ENCODE measurements around the gene SGPL1. TPM values are rescaled to one million over a fixed set of nuclear protein-coding genes. Genes with fewer than 3 reads are reported as not detected.
A peak's percentile ranks its signal among the peaks of the same experiment; 100 is the strongest.
"Not testable (repeated sequence)": the region's sequence is repeated elsewhere in the genome, so short reads cannot be mapped to it uniquely, and the experiment has no call there.

The SGPL1 gene
- total RNA-seq, 1 donor from 2014 or later = 38.1 TPM

DNA sequence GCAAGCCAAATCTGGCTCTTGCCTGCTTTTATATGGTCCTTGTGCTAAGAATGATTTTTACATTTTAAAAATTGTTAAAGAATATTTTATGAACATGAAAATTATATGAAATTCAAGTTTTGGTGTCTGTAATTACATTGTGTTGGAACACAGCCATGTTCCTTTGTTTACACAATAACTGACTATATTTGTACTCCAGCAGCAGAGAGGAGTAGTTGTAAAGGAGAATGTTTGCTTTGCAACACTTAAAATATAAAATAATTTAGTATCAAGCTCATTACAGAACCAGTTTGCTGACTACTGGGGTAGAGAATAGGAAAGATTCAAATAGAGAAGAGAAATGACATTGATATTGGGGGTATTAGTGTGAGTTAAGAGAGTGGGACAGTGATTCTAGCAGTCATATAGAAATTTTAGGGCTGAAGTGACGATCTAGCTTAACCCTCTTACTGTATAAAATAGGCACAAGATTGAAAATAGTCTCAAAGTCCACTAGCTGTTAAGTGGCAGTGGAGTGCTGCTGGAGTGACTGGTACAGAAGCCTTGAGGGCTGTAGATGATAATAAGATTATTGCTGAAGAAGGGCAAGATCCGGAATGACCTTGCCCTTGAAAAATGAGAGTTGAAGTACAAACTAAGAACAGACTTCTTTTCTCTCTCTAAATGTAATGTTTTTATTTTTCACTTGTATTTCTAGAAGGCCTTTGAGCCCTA lies 28.2 kb downstream of the SGPL1 start:
- no peak for DNase-seq

DNA sequence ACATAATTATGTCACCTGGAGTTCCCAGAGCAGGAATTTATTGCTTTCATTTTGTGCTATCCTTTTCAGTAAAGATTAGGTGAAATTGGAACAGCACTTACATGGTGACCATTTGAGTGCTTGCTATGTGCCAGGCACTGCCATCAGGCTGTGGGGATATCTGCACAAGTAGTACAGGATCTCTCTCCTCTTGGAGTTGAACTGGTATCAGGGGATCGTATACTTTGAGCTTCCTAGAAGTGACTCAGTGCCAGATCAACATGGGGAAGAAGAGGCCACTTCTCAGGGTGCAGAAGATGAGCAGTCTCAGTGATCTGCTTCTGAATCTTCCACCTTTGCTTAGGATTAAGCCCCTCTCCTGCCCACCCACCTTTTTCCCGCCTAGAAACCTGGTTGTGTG lies 29.5 kb downstream of the SGPL1 start:
- no peak for DNase-seq

DNA sequence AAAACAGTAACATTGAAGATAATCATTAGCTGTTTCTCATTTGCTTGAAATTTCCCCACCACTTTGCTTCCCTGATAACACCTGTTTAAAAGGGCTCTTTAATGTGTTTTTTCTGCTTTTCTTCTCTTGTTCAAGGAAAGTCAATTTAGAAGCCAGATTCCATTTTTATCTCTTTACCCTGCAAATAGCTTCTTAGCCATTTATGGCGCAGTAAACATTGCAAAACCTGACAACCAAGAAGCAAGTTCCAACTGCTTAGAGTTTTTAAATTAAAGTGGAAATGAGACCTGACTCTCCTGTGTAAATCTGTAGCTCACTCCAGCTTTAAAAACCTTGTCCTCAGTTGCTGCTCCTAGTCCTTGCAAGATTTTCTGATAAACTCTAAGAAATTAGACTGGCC lies 30.1 kb downstream of the SGPL1 start:
- DNase-seq = no peak

DNA sequence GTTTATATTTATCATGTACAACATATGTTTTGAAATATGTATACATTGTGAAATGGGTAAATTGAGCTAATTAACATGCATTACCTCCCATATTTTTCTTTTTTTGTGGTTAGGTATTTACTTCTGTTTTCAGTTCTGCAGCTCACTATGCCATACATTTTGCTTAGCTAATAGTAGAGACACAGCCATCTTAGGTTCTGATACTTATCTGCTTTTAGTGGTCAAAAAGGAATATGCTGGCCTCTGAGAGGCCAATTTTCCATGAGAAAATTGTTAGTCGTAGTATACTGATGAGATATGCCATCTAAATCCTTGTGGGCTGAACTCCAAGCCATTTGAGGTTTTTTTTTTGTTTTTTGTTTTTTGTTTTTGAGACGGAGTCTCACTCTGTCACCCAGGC lies 31.0 kb downstream of the SGPL1 start:
- no peak for DNase-seq

DNA sequence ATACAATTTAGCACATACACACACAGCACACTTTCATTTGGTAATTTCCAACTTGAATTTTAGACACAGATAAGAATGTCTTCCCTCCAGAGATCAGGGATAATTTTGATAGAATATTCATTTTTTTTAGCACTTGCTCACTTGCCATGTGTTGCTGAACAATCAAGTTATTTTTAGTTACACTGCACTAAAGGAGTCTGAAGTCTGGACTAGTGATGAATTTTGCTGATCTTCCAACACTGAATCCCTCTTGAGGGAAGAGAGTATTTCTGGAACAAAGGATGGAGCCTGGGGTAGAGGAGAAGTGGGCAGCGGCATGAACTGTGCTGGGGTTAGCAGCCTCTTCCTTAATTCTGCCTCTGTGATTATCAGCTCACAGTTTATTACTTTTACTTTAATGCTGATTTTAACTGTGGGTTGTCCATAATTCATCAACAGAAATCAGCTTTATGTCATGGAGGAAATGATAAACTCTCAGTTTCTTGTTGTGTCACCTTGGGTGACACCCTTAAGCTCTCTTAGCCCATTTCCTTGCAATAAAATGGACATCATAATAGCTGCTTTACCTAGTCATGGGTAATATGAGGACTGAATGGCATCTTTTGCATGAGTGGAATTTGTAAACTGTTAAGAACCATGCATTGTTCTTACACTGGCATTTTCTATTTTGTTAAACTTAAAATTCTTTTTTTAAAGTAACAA lies 32.1 kb downstream of the SGPL1 start:
- DNase-seq = no peak

DNA sequence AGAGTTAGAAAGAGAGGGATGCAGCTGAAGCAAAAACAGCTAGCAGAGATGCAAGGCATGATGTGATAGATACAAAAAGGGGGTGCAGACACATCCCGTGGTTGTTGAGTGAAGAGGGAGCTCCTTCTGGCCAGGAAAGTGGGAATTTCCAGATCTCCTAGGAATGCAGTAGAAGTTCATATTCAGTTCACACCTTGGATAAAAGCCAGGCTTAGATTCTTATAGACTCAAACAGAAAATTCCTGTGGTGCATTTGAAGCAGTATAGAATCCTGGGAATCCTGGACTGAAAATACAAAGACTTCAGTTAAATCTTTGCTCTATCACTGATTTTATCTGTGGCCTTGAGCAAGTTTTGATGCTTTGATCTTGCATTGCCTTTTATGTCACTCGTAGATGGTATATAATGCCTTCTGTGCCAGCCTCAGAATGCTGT lies 33.9 kb downstream of the SGPL1 start:
- peak; percentile 39 for DNase-seq

DNA sequence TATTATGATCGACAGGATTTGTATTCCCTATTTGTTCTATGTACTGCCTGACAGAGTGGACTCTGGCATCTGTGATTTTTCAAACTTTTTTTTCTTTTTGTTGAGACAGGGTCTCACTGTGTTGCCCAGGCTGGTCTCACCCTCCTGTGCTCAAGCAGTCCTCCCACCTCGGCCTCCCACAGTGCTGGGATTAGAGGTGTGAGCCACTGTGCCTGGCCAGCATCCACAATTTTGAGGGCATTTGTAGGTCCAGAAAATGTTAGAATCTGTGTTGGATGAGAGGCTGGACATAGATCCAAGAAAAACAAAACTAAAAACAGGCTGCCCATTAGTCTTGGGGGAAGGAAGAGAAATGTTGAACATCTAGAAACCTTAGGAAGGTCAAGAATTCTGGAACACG lies 34.3 kb downstream of the SGPL1 start:
- DNase-seq = no peak

DNA sequence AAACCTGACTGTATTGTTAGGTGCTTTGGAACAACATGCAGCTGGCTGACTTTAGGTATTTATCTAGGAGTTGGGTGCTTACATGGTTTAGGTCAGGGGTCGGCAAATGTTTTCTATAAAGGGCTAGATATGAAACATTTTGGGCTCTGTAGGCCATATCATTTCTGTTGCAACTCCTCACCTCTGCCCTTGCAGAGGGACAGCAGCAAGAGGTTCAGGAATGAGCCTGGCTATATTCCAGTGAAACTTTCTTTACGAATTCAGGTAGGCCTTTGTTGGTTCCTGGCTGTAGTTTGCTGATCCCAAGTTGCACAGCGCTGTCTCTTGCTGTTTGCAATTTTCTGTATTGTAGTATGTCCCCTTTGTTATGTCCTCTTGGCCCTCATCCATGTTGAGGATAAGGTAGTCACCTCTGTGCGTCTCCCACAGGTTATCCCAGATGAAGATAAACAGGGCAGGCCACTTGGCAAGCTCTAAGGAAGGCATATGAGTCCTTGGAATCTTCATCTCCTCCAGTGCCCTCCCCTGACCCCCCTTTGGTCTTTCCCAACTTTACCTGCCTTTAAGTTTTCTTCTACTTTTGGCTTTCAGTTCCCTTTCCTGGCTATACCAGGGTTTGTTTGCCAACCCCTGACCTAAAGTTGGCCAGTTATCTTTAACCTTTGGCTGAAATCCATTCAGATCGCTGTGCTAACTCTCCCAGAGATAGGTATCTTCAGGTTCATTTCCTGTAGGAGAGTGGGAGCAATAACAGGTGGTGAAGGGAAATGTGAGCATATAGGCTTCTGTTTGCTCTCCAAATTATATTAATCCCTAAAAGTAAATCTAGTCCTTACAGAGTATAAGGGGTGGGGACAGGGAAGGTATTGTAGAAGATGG lies 36.1 kb downstream of the SGPL1 start:
- DNase-seq = no peak

DNA sequence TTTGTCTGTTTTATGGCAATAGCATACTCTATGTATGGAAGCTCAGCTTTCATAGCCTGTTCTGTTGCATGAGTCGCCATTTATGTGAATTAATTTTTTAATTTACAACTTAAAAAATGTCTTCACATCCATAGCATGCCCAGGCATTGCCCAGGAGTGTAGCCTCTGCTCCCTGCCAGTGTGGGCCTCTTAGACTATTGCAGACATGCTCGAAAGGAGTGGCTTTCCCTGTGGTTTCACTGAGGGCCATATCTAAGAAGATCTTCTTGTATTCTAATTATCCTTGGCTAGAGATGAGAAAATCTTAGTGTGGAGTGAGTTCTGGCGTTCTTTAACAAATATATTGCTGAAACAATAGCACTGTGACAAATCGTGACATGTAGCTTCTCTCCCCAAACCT lies 37.3 kb downstream of the SGPL1 start:
- DNase-seq = no peak

DNA sequence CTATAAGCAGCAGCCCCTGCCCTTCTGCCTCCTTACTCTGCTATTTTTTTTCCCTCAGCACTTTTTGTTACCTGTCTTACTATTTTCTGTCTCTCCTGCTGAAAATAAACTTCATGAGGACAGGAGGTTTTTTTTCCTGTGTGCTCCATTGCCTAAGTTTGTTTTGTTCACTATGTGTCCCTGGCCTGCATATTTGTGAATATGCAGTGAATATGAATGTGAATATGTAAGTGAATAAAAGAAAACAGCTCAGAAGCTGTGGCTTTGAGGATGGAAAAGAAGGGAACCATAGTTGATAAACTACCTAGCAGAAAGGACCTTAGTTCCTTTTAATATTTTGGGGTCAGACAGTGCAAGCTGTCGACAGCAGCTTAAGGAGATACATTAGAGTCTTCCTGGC lies 37.7 kb downstream of the SGPL1 start:
- DNase-seq = no peak

DNA sequence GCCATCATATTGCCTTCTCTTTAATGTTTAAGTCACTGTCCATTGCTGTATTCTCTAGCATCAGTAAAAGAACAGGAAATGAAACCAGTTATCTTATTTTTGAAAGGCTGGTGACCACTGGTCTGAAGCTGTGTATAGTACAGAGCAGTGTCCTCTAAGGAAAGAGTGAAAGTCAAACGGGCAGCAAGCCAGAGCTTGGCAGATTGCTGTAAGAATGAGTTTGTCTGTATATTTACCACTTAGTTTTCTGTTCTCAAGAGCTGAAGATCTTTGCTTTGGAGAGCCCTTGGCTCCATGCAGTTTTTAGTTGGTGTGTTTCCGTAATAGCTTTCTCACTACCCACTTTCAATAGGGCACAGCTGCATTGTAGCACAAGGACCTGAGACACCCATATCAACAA lies 40.7 kb downstream of the SGPL1 start:
- no peak for DNase-seq

DNA sequence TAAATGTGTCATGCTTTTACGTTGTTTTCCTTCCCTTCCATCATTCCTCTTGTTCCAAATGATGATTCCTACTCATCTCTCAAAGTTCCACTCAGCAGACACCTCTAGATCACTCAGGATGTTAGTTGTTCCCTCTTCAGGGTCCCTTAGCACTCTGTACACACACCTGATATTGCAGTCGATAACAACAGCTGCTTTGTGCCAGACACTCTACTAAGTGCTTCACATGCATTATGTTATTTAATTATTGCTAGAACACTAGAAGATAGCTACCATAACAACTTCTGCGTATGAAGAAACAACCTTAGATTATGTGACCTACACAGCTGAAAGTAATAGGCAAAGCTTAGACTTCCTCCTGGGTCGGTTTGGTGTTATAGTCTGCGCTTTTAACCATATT lies 43.0 kb downstream of the SGPL1 start:
- no peak for DNase-seq

DNA sequence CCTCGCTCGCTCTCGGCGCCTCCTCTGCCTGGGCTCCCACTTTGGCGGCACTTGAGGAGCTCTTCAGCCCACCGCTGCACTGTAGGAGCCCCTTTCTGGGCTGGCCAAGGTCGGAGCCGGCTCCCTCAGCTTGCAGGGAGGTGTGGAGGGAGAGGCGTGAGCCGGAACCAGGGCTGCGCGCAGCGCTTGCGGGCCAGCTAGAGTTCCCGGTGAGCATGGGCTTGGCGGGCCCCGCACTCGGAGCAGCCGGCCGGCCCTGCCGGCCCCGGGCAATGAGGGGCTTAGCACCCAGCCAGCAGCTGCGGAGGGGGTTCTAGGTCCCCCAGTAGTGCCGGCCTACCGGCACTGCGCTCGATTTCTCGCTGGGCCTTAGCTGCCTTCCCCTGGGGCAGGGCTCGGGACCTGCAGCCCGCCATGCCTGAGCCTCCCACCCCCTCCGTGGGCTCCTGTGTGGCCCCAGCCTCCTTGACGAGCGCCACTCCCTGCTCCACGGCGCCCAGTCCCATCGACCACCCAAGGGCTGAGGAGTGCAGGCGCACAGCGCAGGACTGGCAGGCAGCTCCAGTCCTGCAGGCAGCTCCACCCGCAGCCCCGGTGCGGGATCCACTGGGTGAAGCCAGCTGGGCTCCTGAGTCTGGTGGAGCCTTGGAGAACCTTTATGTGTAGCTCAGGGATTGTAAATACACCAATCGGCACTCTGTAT lies 45.9 kb downstream of the SGPL1 start:
- DNase-seq = not testable (repeated sequence)

DNA sequence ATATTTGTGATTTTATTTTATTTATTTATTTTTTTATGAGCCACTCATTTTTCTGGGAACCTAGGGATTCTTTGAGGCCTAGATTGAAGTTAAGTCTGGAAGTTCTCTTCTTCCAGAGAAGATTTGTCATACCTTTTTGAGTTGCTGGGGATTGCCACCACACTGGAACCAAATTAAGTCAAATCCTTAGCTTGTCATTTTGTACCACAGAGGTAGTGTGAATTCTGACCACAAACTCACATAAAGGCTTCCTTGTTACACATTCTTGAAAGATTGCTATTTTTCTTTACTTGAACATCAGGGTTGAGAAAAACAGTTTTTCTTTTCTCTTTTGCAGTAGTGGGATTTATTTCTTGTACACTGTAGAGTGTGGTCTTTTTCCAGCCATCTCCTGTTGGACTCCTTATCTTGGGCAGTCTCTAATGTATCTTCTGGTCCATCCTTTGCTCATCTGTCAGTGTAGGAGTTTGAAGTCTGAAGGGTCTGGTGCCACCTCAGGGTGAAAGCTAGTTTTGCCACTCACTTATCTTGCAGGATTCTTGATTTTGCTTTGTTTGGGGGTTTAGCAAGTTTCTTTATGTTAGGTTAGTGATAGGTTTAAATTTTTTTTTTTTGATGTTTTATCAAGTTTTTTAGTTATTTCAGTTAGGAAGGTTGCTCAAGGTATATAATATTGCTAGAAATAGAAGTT lies 47.9 kb downstream of the SGPL1 start:
- DNase-seq = no peak

DNA sequence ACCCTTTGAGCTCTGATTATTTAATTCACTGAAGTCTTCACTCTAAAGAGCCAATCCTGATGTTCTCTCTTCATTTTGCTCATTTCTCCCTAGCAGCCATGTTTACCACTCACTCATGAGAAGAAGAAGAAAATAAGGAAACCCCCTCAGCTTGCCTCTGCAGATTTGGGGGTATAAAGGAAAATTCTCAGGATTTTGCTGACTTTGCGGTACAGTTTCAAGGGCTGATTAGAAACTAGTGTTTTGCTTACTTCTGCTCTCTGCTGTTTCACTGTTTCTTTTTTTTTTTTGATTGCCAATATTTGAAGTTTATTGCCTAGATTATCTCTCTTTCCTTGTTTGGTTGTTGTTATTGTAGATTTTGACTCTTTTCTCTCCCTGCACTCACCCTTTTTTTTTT lies 49.2 kb downstream of the SGPL1 start:
- no peak for DNase-seq

DNA sequence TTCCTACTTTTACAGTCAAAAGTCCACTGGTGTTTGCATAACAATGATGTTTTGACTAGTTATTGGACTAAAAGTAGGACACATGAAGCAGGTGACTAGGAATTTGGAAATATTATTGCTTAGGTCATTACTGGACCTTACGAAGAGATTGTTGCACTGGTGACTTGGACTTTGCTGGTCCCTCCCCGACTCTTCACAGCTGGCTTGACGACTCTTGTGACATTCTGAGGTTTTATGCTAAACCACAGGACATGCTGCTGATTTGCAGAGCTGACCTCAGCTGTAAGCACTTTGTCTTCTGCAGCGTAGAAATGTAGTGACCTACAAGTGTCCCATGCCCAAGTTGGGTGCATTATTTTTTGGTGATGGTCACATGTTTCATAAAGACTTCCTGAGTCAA lies 50.7 kb downstream of the SGPL1 start:
- DNase-seq = no peak

DNA sequence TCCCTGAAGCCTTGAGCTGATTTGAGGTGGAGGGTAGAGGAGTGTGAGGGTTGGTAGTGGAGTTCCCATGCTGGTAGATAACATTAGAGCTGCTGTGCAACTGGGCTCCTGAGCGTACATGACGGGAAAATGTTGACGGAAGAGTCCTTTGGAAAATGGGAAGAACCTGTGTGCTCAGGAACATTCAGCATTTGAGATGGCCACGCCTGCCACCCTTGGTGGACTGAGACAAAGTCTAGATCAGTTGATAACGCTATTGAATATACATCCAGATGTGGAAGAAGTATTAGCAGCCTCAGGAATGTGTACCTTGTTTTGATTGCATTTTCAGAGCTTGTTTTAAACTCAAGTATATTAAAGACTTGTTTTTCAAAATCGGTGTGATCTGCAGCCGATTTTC lies 56.5 kb downstream of the SGPL1 start:
- DNase-seq = no peak

DNA sequence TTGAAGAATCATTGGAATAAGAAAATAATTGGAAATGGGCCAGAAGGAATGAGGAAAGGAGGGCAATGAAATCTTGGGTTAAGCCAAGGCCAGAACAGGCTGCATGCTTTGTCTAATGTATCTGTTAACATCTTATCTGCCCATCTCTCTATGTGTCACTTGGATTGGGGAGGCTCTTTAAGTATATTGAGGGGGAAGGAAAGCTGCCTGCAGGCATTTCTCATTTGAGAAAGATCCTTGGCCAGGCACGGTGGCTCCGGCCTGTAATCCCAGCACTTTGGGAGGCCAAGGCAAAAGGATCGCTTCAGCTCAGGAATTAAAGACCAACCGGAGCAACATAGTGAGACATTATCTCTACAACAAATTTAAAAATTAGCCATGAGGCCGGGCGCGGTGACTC lies 58.3 kb downstream of the SGPL1 start:
- DNase-seq = no peak

DNA sequence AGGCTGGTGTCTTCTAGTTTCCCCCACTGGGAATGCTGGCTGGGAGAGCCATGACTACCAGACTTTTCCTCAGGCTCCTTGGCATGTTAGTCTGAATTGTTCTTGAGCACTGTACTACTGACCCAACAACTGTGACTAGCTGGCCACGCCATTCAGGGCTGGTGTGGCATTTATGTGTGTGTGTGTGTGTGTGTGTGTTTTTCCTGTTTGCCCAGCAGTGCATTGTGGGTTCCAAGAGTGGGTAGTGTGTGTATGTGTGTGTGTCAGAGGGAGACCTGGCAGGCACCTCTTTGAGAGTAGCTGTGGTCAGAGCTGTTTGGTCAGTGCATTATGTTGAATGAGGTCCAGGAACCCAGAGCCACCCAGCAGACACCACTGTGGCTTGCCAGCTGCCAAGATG lies 63.5 kb downstream of the SGPL1 start:
- no peak for DNase-seq

DNA sequence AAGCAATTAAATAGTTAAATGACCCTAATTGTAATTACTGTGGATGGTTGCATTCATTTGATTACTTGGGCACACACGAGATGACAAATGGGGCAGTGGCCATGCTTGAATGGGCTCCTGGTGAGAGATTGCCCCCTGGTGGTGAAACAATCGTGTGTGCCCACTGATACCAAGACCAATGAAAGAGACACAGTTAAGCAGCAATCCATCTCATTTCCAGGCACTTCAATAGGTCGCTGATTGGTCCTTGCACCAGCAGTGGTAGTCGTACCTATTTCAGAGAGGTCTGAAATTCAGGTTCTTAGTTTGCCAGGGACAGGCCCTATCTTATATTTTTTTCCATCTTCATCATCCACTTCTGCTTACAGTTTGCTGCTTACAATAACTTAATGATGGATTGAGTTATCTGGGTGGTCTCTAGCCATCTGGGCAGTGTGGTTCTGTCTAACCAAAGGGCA lies 64.4 kb downstream of the SGPL1 start:
- DNase-seq = peak; percentile 66

DNA sequence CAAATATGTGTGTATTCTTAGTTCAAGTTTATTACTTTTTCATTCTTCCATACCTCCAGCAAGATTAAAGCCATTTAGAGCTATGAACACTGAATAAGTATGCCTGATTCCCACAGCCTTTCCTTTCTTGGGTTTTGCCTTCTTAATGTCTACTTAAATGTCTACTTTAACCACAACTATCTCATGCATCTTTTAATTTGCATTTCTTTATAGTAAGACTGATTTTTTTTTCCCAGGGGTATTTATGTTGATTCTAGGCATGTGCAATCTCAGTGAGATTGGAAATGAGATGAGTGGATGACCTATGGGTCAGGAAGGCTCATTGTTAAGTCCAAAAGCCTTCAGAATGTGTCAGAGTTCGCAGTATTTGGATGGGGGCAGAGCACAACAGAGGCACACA lies 69.0 kb downstream of the SGPL1 start:
- DNase-seq = no peak

DNA sequence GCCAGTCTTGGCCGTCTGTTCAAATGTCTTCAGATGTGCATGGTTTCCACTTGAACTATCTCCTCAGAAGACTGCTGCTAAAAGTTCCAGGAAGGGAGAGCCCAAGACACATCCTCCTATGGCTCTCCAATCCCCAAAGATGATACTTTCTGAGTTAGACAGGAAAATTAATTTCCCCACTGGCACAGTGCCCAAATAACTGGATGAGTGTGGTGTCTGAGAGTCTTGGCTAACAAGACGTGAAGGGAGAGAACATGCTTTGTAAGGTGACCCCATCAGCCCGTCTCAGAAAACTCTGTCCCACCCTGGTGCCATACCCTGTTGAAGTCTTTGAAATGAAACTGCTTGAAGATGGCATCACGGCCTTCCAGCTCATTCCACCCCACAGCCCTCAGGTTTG lies 69.7 kb downstream of the SGPL1 start:
- DNase-seq = no peak
